Measurements from ENCODE around the gene PMAIP1.

Gene PMAIP1

GRCh38 chr18:59897321-59897954 lies 2.4 kb upstream of the PMAIP1 start:
- TF ChIP-seq CTCF (conservative IDR thresholded peaks at IDR 0.05; ENCODE audit: low read depth) = no peak
- no peak overlapping the region for H3K27ac ChIP-seq
- ChIA-PET CTCF (no interaction called here), POLR2A (ENCODE audit: low non-redundant PET) (interaction anchor here (0.7 kb wide), 1 partner anchor 18 kb away, joined by 3 read pairs; no protein-coding TSS in a partner anchor)
- no peak for DNase-seq (ENCODE audit: low spot score)

- no peak for TF ChIP-seq CTCF (conservative IDR thresholded peaks at IDR 0.05; ENCODE audit: low read depth)
- DNase-seq (ENCODE audit: low spot score) = no peak
- POLR2A ChIA-PET (ENCODE audit: low non-redundant PET) = no interaction called here
- CTCF ChIA-PET = no interaction called here
- H3K27ac ChIP-seq = no peak overlapping the region
These were observed 1.7 kb upstream of the PMAIP1 start for GRCh38 chr18:59898093-59898492.

GRCh38 chr18:59898609-59899297 lies 1.0 kb upstream of the PMAIP1 start:
- TF ChIP-seq CTCF (conservative IDR thresholded peaks at IDR 0.05; ENCODE audit: low read depth) = no peak
- POLR2A ChIA-PET (ENCODE audit: low non-redundant PET) = no interaction called here
- H3K27ac ChIP-seq = peak overlapping the region; percentile 98
- CTCF ChIA-PET = interaction anchor here (1.0 kb wide), 1 partner anchor 38 kb away, joined by 3 read pairs; no protein-coding TSS in a partner anchor
- no peak for DNase-seq (ENCODE audit: low spot score)

GRCh38 chr18:59900222-59901128 lies 679 bp downstream of the PMAIP1 start:
- H3K27ac ChIP-seq = peak overlapping the region; percentile 98
- peak; percentile 43 for DNase-seq (ENCODE audit: low spot score)
- POLR2A ChIA-PET (ENCODE audit: low non-redundant PET) = interaction anchor here (0.5 to 1.0 kb wide), 3 partner anchors 36 to 220 kb away, joined by 5 to 6 read pairs (median 6); no protein-coding TSS in a partner anchor
- no peak for TF ChIP-seq CTCF (conservative IDR thresholded peaks at IDR 0.05; ENCODE audit: low read depth)
- CTCF ChIA-PET = interaction anchor here (0.6 to 1.0 kb wide), 5 partner anchors 12 to 70 kb away, joined by 3 to 4 read pairs (median 3); no protein-coding TSS in a partner anchor

- ChIA-PET POLR2A (ENCODE audit: low non-redundant PET) (no interaction called here), CTCF (interaction anchor here (0.7 kb wide), 1 partner anchor 65 kb away, joined by 3 read pairs; no protein-coding TSS in a partner anchor)
- no peak overlapping the region for H3K27ac ChIP-seq
- no peak for TF ChIP-seq CTCF (conservative IDR thresholded peaks at IDR 0.05; ENCODE audit: low read depth)
- no peak for DNase-seq (ENCODE audit: low spot score)
These were observed 2.6 kb downstream of the PMAIP1 start for GRCh38 chr18:59902131-59902992.

Data from RWPE1 (cell line).